Activated CD4-positive, alpha-beta T cell treated with anti-CD3 and anti-CD28 coated beads, Interleukin-2, amount 10 ng/mL, durations not matched to agents 24 days and 14 days (primary cell): ENCODE data around the gene PAQR8. TPM values are rescaled to one million over a fixed set of nuclear protein-coding genes. Genes with fewer than 3 reads are reported as not detected.

ENCODE experiments used
- DNase-seq: peaks from one replicate; pipeline ENCODE4 v3.0.0; 2022
- H3K27ac Mint-ChIP-seq: one replicate; pipeline ENCODE4 v1.8.0; 2022; ENCODE audit warnings: mild to moderate bottlenecking, mixed read lengths
- H3K27me3 Mint-ChIP-seq: one replicate; pipeline ENCODE4 v1.8.0; 2022; ENCODE audit warnings: mixed read lengths
- H3K36me3 Mint-ChIP-seq: one replicate; pipeline ENCODE4 v1.8.0; 2022; ENCODE audit warnings: low read depth, mild to moderate bottlenecking, mixed read lengths
- H3K4me1 Mint-ChIP-seq: one replicate; pipeline ENCODE4 v1.8.0; 2021; ENCODE audit warnings: mixed read lengths
- H3K4me3 Mint-ChIP-seq: one replicate; pipeline ENCODE4 v1.8.0; 2022; ENCODE audit warnings: mild to moderate bottlenecking, moderate library complexity, mixed read lengths
- H3K9me3 Mint-ChIP-seq: one replicate; pipeline ENCODE4 v1.8.0; 2021; ENCODE audit warnings: mixed read lengths
- intact Hi-C: fragments of 100-400 bp; cut with micrococcal nuclease; formaldehyde crosslinking; loops from one replicate; pipeline ENCODE4 v1.15.1; 2023
- total RNA-seq: library from RNA; stranded (reverse); gene quantifications from 2 replicates; pipeline ENCODE4 v1.2.3, GENCODE V29; 2022

The PAQR8 gene
- total RNA-seq = 4.5 and 4.8 TPM in 2 replicates

GRCh38 chr6:52361945-52362442 lies at the start of gene PAQR8:
PAQR8 (plus strand) TSS chr6:52362151; CDS start chr6:52403214, 41,063 bp downstream.
- H3K36me3 Mint-ChIP-seq = peaks cover 9% of the 10 kb centered on the region
- peak; percentile 96 for DNase-seq
- H3K4me3 Mint-ChIP-seq = peak within 1 kb of the TSS; percentile 99
- H3K27ac Mint-ChIP-seq = peak within 1 kb of the TSS; percentile 92
- H3K27me3 Mint-ChIP-seq = no peaks in the 10 kb centered on the region
- H3K9me3 Mint-ChIP-seq = no peaks in the 10 kb centered on the region
- intact Hi-C loops = loop anchor here (1.0 to 5.0 kb wide), 6 partner anchors 15 to 300 kb away; no protein-coding TSS in a partner anchor
- H3K4me1 Mint-ChIP-seq = peaks cover 25% of the 10 kb centered on the region

DNA sequence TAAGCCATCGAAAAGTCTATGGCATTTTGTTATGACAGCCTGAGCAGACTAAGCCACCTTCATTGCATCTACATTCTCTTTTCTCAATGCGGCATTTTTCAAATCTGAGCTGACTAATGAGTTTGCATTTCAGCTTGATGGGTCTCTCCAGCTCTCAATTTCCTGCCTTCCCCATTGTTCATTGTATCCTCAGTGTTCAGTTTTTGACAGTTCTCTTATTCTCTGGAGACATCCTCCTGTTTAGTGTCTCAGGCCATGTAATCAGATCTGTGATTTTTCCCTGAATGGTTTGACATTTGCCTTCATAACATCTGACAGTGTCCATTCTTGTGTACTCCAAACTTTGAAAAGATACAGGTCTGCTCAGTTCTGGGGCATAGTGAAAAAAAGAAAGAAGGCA lies 49.5 kb upstream of the PAQR8 start:
- intact Hi-C loops = no loop called here
- H3K27me3 Mint-ChIP-seq = no peaks in the 10 kb centered on the region
- peaks cover under 1% of the 10 kb centered on the region for H3K36me3 Mint-ChIP-seq
- no peak for DNase-seq
- no peak overlapping the region for H3K27ac Mint-ChIP-seq
- H3K4me3 Mint-ChIP-seq = no peak overlapping the region
- H3K4me1 Mint-ChIP-seq = peaks cover 18% of the 10 kb centered on the region
- H3K9me3 Mint-ChIP-seq = no peaks in the 10 kb centered on the region

DNA sequence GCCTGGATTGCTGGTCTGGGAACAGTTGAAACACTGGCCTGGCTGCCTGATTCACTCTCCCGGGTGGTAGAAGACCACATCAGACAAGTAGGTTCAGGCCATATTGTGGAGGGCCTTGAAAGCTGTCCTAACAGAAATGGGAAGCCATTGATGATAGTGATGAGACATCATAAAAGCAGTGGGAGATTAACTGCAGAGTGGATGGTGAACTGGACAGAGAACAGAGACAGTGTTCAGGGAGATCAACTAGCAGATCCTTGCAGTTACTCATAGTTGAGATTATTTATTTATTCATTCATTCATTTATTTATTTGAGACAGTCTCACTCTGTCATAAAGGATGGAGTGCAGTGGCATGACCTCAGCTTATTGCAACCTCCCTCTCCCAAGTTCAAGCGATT lies 47.2 kb upstream of the PAQR8 start:
- Mint-ChIP-seq H3K27me3 (no peaks in the 10 kb centered on the region), H3K4me1 (peaks cover 20% of the 10 kb centered on the region), H3K36me3 (no peaks in the 10 kb centered on the region), H3K27ac (no peak overlapping the region), H3K4me3 (no peak overlapping the region), H3K9me3 (no peaks in the 10 kb centered on the region)
- intact Hi-C loops = no loop called here
- DNase-seq = no peak

GRCh38 chr6:52317211-52317610 lies 44.7 kb upstream of the PAQR8 start:
- Mint-ChIP-seq H3K4me1 (peaks cover 14% of the 10 kb centered on the region), H3K27me3 (no peaks in the 10 kb centered on the region), H3K9me3 (no peaks in the 10 kb centered on the region), H3K27ac (no peak overlapping the region), H3K4me3 (no peak overlapping the region), H3K36me3 (no peaks in the 10 kb centered on the region)
- DNase-seq = no peak
- intact Hi-C loops = no loop called here

DNA sequence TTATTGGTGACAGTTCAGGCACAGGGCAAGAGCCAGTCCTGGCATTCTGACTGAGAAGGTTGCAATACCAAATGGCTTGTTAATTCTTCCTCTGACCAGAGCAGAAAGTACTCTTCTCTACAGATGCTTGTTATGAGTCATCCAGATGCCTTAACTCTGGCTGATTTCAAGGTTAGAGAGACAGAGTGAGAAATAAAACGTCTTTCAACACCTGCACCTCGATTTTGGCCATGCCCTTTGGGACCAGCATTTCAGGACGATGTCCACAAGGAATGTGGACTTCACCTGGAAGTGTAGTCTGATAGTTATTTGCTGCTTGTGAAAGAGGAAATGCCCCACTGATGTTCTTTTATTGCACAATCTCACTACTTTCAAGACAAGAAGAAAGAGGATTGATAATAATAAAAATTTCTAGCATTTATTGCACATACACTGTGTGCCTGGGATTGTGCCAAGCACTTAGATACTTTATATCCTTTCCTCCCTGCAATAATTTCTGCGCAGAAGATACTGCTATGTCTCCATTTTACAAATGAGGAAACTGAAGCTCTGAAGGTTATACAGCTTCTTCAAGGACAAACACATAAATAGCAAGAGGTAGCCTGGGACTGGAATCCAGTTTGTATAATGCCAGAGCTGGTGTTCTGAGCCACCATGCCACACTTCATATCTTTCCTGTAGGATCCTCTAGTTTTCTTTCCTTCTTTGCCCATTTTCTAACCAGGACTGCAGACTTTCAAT lies 43.9 kb upstream of the PAQR8 start:
- DNase-seq = no peak
- Mint-ChIP-seq H3K27me3 (no peaks in the 10 kb centered on the region), H3K4me3 (no peak overlapping the region), H3K9me3 (no peaks in the 10 kb centered on the region), H3K36me3 (no peaks in the 10 kb centered on the region), H3K4me1 (peaks cover 14% of the 10 kb centered on the region), H3K27ac (no peak overlapping the region)
- intact Hi-C loops = no loop called here

DNA sequence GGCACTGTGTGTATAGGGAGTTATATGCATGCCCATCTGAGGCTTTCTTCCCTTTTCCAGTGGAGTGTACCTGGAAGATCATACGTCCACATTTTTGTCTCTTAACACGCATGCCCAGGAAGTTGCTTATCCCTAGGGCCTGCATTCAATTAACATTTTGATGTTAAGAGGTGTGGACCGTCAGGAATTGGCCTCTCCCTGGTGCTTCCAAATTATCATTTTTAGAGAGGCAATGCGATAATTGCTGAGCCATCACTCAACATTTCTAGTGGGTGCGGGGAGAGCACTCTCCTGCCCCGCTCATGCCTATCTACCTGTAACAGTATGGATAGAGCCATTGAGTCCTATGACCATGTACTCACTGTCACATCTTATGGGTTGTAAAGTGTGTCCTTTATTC lies 37.8 kb upstream of the PAQR8 start:
- Mint-ChIP-seq H3K27ac (no peak overlapping the region), H3K36me3 (no peaks in the 10 kb centered on the region), H3K4me1 (peaks cover 3% of the 10 kb centered on the region), H3K27me3 (no peaks in the 10 kb centered on the region), H3K9me3 (no peaks in the 10 kb centered on the region), H3K4me3 (no peak overlapping the region)
- no peak for DNase-seq
- intact Hi-C loops = loop anchor here (5.0 kb wide), 1 partner anchor 33 kb away; no protein-coding TSS in a partner anchor

- DNase-seq = no peak
- H3K4me1 Mint-ChIP-seq = no peaks in the 10 kb centered on the region
These were observed 36.1 kb upstream of the PAQR8 start for GRCh38 chr6:52325695-52326471.

GRCh38 chr6:52326540-52327364 lies 35.2 kb upstream of the PAQR8 start:
- no peaks in the 10 kb centered on the region for H3K36me3 Mint-ChIP-seq
- no peaks in the 10 kb centered on the region for H3K9me3 Mint-ChIP-seq
- peaks cover 2% of the 10 kb centered on the region for H3K4me1 Mint-ChIP-seq
- H3K27ac Mint-ChIP-seq = no peak overlapping the region
- no peaks in the 10 kb centered on the region for H3K27me3 Mint-ChIP-seq
- intact Hi-C loops = no loop called here
- no peak for DNase-seq
- no peak overlapping the region for H3K4me3 Mint-ChIP-seq

More at GRCh38 chr6:52325695-52326471, 36.1 kb upstream of the PAQR8 start:
- no peaks in the 10 kb centered on the region for H3K27me3 Mint-ChIP-seq
- H3K27ac Mint-ChIP-seq = no peak overlapping the region
- H3K9me3 Mint-ChIP-seq = no peaks in the 10 kb centered on the region
- H3K4me3 Mint-ChIP-seq = no peak overlapping the region
- intact Hi-C loops = no loop called here
- H3K36me3 Mint-ChIP-seq = no peaks in the 10 kb centered on the region

GRCh38 chr6:52328303-52328662 lies 33.7 kb upstream of the PAQR8 start:
- intact Hi-C loops = no loop called here
- Mint-ChIP-seq H3K27ac (no peak overlapping the region), H3K9me3 (no peaks in the 10 kb centered on the region), H3K27me3 (no peaks in the 10 kb centered on the region), H3K4me3 (no peak overlapping the region), H3K36me3 (no peaks in the 10 kb centered on the region), H3K4me1 (peaks cover 5% of the 10 kb centered on the region)
- DNase-seq = no peak

GRCh38 chr6:52328729-52329128 lies 33.2 kb upstream of the PAQR8 start:
- H3K9me3 Mint-ChIP-seq = no peaks in the 10 kb centered on the region
- no peak overlapping the region for H3K4me3 Mint-ChIP-seq
- intact Hi-C loops = no loop called here
- peaks cover 7% of the 10 kb centered on the region for H3K4me1 Mint-ChIP-seq
- no peak overlapping the region for H3K27ac Mint-ChIP-seq
- DNase-seq = no peak
- no peaks in the 10 kb centered on the region for H3K36me3 Mint-ChIP-seq
- H3K27me3 Mint-ChIP-seq = no peaks in the 10 kb centered on the region

GRCh38 chr6:52330470-52330869 lies 31.5 kb upstream of the PAQR8 start:
- Mint-ChIP-seq H3K36me3 (no peaks in the 10 kb centered on the region), H3K4me3 (no peak overlapping the region), H3K4me1 (peaks cover 14% of the 10 kb centered on the region), H3K9me3 (no peaks in the 10 kb centered on the region), H3K27me3 (no peaks in the 10 kb centered on the region), H3K27ac (no peak overlapping the region)
- intact Hi-C loops = no loop called here
- DNase-seq = no peak

- Mint-ChIP-seq H3K27me3 (no peaks in the 10 kb centered on the region), H3K4me3 (no peak overlapping the region), H3K36me3 (no peaks in the 10 kb centered on the region), H3K27ac (no peak overlapping the region), H3K9me3 (no peaks in the 10 kb centered on the region), H3K4me1 (peaks cover 19% of the 10 kb centered on the region)
- no peak for DNase-seq
- intact Hi-C loops = no loop called here
These were observed 30.0 kb upstream of the PAQR8 start for GRCh38 chr6:52331793-52332457.

DNA sequence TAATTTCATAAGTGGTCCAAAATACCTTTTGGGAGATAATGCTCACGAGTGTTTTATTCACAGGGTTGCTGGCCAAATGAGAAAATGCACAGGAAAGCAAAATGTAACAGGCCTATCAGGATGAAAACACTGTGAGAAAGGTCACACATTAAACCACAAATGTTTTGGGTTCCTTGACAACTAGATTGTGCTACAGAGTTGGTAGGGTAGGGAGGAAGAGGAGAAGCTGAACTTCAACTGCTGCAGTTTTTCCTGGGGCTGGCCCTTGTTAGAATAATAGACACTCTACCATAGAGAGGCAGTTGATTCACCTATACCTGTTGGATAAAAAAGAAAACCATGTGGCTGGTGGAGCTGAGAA lies 28.1 kb upstream of the PAQR8 start:
- peak; percentile 71 for DNase-seq
- Mint-ChIP-seq H3K4me1 (peaks cover 24% of the 10 kb centered on the region), H3K27me3 (no peaks in the 10 kb centered on the region), H3K4me3 (peak overlapping the region; percentile 13), H3K36me3 (no peaks in the 10 kb centered on the region), H3K27ac (no peak overlapping the region), H3K9me3 (no peaks in the 10 kb centered on the region)
- intact Hi-C loops = no loop called here
